Amniotic epithelial cell (primary cell): ENCODE measurements around the gene SLAMF1.
"Not testable (repeated sequence)": the region's sequence is repeated elsewhere in the genome, so short reads cannot be mapped to it uniquely, and the experiment has no call there.

ENCODE experiments used
- DNase-seq: peaks from one replicate; pipeline ENCODE4 v3.0.0-alpha.2; 2010; ENCODE audit warnings: low read depth

SLAMF1 gene

GRCh38 chr1:160646711-160647328, at the start of gene SLAMF1:
Gene SLAMF1 (minus strand): TSS chr1:160647044. CDS start chr1:160646945, 99 bp downstream.
- peak; percentile 58 for DNase-seq

- not testable (repeated sequence) for DNase-seq
Observed at GRCh38 chr1:160692390-160692789, 45.5 kb upstream of the SLAMF1 start.

- no peak for DNase-seq
Observed at GRCh38 chr1:160685266-160685665, 38.4 kb upstream of the SLAMF1 start.

- DNase-seq = peak; percentile 20
Observed at GRCh38 chr1:160682983-160683865, 36.4 kb upstream of the SLAMF1 start.

GRCh38 chr1:160681891-160682140, 35.0 kb upstream of the SLAMF1 start:
- no peak for DNase-seq

GRCh38 chr1:160681066-160681890, 34.4 kb upstream of the SLAMF1 start:
- peak; percentile 62 for DNase-seq

GRCh38 chr1:160680399-160680798, 33.6 kb upstream of the SLAMF1 start:
- no peak for DNase-seq

- no peak for DNase-seq
Observed at GRCh38 chr1:160679893-160680292, 33.0 kb upstream of the SLAMF1 start.

GRCh38 chr1:160676869-160677597, 30.2 kb upstream of the SLAMF1 start:
- no peak for DNase-seq

GRCh38 chr1:160675641-160676410, 29.0 kb upstream of the SLAMF1 start:
- DNase-seq = peak; percentile 72

GRCh38 chr1:160674415-160674814, 27.6 kb upstream of the SLAMF1 start:
- DNase-seq = no peak

GRCh38 chr1:160672789-160673695, 26.2 kb upstream of the SLAMF1 start:
- no peak for DNase-seq

- no peak for DNase-seq
Observed at GRCh38 chr1:160671603-160672517, 25.0 kb upstream of the SLAMF1 start.

GRCh38 chr1:160670701-160671100, 23.9 kb upstream of the SLAMF1 start:
- DNase-seq = no peak

GRCh38 chr1:160669802-160670201, 23.0 kb upstream of the SLAMF1 start:
- DNase-seq = no peak

- no peak for DNase-seq
Observed at GRCh38 chr1:160669276-160669675, 22.4 kb upstream of the SLAMF1 start.

GRCh38 chr1:160667896-160668295, 21.1 kb upstream of the SLAMF1 start:
- DNase-seq = no peak

GRCh38 chr1:160666079-160666442, 19.2 kb upstream of the SLAMF1 start:
- DNase-seq = no peak
